Measurements from ENCODE around the gene HBG1.

HBG1 gene

GRCh38 chr11:5240458-5240857, 9.2 kb downstream of the HBG1 start:
- no peak overlapping the region for H3K27ac ChIP-seq (ENCODE audit: extremely low read depth, low read depth, low read length)
- TF ChIP-seq ZNF629 (tag by site-specific recombination; IDR thresholded peaks at IDR 0.05) (no peak), ZNF600 (tag by site-specific recombination; IDR thresholded peaks at IDR 0.05) (no peak), REPIN1 (tag by site-specific recombination; IDR thresholded peaks at IDR 0.05; ENCODE audit: low read depth) (no peak)
- ChIA-PET POLR2A (no interaction called here), CTCF (interaction anchor here (1.0 kb wide), 1 partner anchor 116 kb away, joined by 5 read pairs; no protein-coding TSS in a partner anchor)
- H3K9me3 ChIP-seq (ENCODE audit: control insufficient read depth, insufficient read depth, low read depth, low read length), result no peaks in the 10 kb centered on the region
- no peaks in the 10 kb centered on the region for H3K4me1 ChIP-seq (ENCODE audit: control insufficient read depth, insufficient read depth, low read length)
- no peaks in the 10 kb centered on the region for H3K36me3 ChIP-seq (ENCODE audit: control insufficient read depth in 2 of 2, insufficient read depth in 1 of 2, low read length in 2 of 2)
- no peak overlapping the region for H3K4me3 ChIP-seq (ENCODE audit: low read depth, low read length)

- no peaks in the 10 kb centered on the region for H3K4me1 ChIP-seq (ENCODE audit: control insufficient read depth, insufficient read depth, low read length)
Measured at GRCh38 chr11:5240056-5240455, 9.6 kb downstream of the HBG1 start.

More at GRCh38 chr11:5240056-5240455, 9.6 kb downstream of the HBG1 start:
- ChIA-PET POLR2A (no interaction called here), CTCF (interaction anchor here (0.6 to 1.0 kb wide), 2 partner anchors 42 to 115 kb away, joined by 5 read pairs; no protein-coding TSS in a partner anchor)
- H3K36me3 ChIP-seq (ENCODE audit: control insufficient read depth in 2 of 2, insufficient read depth in 1 of 2, low read length in 2 of 2), result no peaks in the 10 kb centered on the region
- H3K27ac ChIP-seq (ENCODE audit: extremely low read depth, low read depth, low read length), result no peak overlapping the region
- no peak overlapping the region for H3K4me3 ChIP-seq (ENCODE audit: low read depth, low read length)
- H3K9me3 ChIP-seq (ENCODE audit: control insufficient read depth, insufficient read depth, low read depth, low read length), result no peaks in the 10 kb centered on the region
- TF ChIP-seq GLI4 (tag by site-specific recombination; IDR thresholded peaks at IDR 0.05) (no peak), HOXA7 (CRISPR knock-in tag; IDR thresholded peaks at IDR 0.05; ENCODE audit: borderline replicate concordance) (no peak), ZNF37A (tag by site-specific recombination; IDR thresholded peaks at IDR 0.05) (no peak), TRIM28 (IDR thresholded peaks at IDR 0.05; ENCODE audit: borderline replicate concordance, low read length) (no peak), ZNF791 (tag by site-specific recombination; IDR thresholded peaks at IDR 0.05) (no peak), PRDM4 (tag by site-specific recombination; IDR thresholded peaks at IDR 0.05) (no peak), ZNF324 (tag by site-specific recombination; IDR thresholded peaks at IDR 0.05) (no peak), ZNF571 (tag by site-specific recombination; IDR thresholded peaks at IDR 0.05) (no peak), ZNF335 (tag by site-specific recombination; conservative IDR thresholded peaks at IDR 0.05) (no peak), BCL6B (tag by site-specific recombination; IDR thresholded peaks at IDR 0.05) (no peak), ZNF174 (tag by site-specific recombination; IDR thresholded peaks at IDR 0.05) (no peak), ZBTB49 (tag by site-specific recombination; IDR thresholded peaks at IDR 0.05; ENCODE audit: low read depth) (no peak), ZNF830 (tag by site-specific recombination; IDR thresholded peaks at IDR 0.05; ENCODE audit: low read depth) (no peak), GFI1B (tag by site-specific recombination; IDR thresholded peaks at IDR 0.05) (no peak), ZNF837 (tag by site-specific recombination; IDR thresholded peaks at IDR 0.05) (no peak), ZNF133 (tag by site-specific recombination; IDR thresholded peaks at IDR 0.05) (no peak), ZNF24 (tag by site-specific recombination; IDR thresholded peaks at IDR 0.05) (no peak), ZEB2 (tag by site-specific recombination; IDR thresholded peaks at IDR 0.05) (no peak), MEIS1 (CRISPR knock-in tag; IDR thresholded peaks at IDR 0.05; ENCODE audit: borderline replicate concordance) (no peak), KLF7 (tag by site-specific recombination; IDR thresholded peaks at IDR 0.05; ENCODE audit: borderline replicate concordance) (no peak)
